GM18526 (cell line): Measurements from ENCODE around the gene TPRX1.

Source experiments
- POLR2A ChIP-seq: IDR thresholded peaks from 3 replicates; pipeline ENCODE4 v1.6.1; 2011; ENCODE audit not compliant: insufficient read length; ENCODE audit errors: extremely low read depth

The TPRX1 gene

DNA sequence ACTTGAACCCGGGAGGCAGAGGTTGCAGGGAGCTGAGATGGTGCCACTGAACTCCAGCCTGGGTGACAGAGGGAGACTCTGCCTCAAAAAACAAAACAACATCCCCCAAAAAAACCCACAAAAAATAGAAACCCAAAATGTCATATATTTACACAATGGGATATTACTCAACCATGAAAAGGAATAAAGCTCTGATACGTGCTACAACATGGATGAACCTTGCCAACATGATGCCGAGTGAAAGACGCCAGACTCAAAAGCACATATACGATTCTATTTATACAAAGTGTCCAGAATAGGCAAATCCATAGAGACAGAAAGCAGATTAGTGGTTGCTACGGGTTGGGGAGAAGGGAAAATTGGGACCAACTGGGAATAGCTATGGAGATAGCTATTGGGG is 2.1 kb upstream of the TPRX1 start:
- no peak for TF ChIP-seq POLR2A

DNA sequence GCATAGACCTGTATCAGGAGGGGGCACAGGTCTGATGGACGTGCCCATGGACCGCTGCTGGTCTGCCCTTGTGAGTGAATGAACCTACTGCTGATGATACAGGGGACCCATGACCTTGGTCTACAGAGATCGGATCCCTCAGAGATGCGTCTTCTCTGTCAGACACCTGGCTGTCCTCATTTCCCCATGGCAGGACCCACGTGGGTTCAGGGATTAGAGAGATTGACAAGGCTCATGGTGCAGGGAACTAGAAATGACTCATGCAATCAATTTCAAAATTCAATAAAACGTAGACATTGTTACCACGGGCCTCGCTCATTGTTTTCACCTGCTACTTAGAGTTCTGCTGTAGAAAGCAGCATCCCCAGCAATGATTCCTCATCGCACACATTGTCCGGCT is 962 bp upstream of the TPRX1 start:
- TF ChIP-seq POLR2A, result no peak

DNA sequence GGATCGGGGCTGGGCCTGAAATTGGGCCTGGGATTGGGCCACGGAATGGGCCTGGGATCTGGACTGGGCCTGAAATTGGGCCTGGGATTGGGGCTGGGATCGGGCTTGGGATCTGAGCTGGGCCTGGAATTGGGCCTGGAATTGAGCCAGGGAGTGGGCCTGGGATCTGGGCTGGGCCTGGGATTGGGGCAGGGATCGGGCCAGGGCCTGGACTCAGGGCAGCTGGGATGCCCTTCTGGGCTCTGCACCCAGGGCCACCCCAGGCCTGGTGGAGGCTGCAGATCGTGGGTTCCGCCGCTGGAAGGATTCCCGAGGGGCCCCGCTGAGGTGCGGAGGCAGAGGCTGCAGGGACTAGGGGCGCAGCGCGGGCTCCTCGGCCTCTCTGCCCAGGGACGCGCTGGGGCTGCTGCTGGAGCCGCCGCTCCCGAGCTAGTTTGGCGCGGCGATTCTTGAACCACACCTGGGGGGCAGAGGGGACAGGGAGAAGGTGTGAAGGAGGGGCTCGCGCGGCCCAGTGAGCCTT is 1.8 kb downstream of the TPRX1 start:
- TF ChIP-seq POLR2A, result no peak

DNA sequence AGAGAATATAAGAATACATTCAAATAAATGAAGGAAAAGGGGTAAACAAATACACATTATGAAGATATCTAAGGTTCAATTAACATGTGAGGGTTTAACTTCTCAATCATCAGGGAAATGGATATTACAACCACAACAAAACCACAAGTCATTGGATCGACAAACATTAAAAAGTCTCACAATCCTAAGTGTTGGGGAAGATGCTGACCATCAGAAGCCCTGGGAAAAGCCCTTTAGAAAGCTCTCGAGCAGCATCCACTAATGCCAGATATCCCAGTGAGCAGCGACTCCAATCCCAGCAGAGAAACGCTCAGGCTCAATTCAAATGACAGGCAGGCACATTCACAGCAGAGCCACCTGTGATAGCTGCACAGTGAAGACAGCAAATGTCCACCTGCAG is 3.1 kb downstream of the TPRX1 start:
- no peak for TF ChIP-seq POLR2A

DNA sequence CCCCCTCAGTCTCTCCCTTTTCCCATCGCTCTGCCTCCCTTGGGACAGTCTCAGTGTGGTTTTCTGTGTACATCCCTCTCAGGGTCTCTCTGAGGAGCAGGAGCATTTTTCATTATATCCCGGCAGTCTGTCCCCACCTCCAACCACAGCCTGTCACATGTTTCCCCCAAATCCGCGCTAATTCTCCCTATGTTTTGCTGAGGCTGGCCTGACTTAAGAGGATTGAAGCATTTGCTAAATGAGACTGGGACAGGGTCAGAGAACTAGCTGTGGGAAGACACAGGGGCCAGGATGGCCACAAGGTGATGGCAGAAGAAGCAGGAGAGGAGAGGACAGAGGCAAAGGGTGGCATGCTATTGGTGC is 5.5 kb downstream of the TPRX1 start:
- no peak for TF ChIP-seq POLR2A

DNA sequence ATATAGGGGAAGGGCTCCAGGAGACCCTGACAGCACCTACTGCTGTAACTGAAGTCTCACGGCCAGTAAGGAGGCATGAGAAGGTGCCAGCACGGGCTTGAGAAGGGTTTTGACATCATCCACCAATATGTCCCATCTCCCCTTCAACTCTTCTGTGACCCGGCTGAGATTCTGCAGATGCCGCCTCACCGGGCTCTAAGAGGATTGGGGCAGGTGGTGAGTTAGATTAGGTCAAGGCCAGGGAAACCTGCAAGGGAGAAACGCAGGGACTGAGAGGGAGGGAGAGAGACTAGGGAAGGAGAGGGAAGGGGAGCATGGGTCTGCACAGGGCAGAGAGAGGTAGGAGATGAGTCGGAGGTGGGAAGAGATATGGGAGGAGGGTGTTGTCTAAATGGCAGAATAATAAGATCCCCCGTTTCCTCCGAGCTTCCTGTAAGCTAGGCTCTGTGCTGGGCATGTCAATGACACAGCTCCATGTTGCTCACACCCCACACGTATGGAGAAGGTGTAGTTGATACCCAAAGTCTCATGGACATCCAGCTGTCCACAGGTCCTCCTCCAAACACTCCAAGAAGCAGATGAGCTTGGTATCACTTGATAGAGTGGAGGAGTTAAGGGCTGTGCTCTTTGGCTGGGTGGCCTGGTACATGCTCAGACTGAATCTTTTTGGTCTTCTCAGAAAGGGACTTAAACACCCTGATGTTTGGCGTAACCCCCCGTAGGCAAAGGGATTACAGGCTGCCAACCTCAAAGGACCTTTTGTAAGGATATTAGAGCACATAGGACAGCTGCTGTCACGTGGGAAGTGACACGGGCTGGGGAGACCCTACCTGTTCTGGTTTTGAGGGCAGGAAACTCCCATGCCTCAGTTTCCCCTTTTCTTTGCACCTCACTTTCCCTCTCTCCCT is 6.1 kb downstream of the TPRX1 start:
- TF ChIP-seq POLR2A, result no peak

DNA sequence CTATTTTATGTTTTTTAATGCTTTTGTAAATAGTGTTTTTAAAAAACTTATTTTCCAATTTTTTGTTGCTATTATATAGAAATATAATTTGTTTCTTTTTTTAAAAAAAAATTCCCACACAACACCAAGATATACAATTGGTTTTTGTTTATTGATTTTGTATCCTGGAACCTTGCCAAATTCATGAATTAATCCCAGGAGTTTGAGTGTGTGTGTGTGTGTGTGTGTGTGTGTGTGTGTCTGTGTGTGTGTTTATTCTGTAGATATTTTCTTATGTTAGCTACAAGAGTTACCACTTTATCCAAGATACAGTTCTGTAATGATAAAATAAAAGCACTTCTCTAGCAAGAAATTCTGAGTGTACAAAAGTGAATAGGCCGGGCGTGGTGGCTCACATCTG is 7.6 kb downstream of the TPRX1 start:
- no peak for TF ChIP-seq POLR2A

DNA sequence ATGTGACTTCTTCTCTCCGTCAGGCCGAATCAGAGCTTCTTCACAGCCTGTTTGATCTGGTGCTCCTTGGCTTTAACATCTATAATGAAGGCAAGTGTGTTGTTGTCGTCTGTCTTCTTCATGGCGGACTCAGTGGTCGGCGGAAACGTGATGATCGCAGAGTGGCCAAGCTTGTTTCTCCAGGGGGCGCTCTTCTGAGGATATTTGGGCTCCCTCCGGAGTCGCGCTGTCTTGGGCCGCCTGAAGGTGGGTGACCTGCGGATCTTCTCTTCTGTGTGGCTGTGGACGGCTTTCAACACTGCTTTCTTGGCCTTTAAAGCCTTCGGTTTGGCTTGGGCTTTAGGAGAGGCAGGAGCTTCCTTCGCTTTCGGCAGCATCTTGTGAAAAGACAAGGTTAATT is 9.8 kb downstream of the TPRX1 start:
- TF ChIP-seq POLR2A, result no peak

DNA sequence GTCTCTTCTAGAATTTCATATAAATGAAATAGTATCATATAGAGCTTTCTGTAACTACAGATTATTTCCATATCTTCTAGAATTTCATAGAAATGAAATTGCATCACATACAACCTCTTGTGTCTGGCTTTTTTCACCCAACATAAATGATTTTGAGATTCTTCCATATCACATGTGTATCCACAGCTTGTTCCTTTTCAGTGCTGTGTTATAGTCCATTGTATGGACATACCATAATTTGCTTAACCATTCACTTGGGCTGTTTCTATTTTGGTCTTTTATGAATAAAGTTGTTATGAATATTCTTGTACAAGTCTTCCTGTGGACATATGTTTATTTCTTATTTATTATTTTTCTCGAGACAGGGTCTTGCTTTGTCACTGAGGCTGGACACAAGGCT is 11.7 kb downstream of the TPRX1 start:
- TF ChIP-seq POLR2A, result no peak

DNA sequence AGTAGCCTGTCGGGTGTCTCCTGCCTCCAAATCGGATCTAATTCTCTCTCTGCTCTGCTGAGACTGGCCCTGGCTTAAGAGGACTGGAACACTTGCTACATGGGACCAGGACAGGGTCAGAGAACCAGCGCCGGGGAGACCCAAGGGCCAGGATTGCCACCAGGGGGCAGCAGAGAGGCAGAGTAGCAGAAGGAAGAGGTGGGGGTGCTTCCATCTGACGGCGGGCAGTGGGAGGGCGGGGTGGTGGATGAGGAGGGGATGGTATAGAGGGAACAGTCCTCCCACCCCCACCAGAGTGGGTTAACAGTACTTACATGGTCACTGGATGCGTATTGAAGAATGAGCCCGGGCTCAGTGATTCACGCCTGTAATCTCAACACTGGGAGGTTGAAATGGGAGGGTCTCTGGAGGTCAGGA is 13.9 kb downstream of the TPRX1 start:
- no peak for TF ChIP-seq POLR2A

DNA sequence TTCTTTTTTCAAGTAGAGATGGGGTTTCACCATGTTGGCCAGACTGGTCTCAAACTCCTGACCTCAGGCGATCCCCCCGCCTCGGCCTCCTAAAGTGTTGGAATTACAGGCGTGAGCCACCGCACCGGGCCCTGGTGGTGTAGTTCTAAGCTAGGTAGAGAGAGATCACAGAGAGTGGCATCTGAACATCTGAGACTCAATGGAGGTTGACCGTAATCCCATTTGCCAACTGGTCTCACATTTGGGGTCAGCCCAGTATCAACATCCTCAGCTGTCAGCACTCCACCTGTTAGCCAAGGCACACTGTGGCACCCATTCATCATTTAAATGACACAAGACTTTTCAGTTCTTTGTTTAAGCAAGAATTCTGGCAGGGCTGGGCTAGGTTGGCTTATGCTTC is 17.8 kb downstream of the TPRX1 start:
- TF ChIP-seq POLR2A, result no peak

DNA sequence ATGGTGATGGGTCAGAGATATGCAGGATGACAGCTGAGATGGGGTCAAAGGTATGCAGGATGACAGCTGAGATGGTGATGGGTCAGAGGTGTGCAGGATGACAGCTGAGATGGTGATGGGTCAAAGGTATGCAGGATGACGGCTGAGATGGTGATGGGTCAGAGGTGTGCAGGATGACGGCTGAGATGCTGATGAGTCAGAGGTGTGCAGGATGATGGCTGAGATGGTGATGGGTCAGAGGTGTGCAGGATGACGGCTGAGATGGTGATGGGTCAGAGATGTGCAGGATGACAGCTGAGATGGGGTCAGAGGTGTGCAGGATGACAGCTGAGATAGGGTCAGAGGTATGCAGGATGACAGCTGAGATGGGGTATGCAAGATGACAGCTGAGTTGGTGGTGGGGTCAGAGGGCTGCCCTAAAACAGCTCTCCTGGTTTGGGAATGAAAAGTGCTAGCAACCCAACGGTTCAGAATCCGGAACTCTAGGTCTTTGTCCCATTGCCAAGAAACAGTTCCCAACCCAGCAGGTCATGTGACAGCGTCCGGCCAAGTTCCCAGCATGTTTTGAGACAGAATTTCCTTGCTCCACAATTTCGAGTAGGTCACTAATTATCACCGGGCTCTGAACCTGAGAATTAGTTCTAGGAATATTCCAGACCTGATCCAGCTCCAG is 22.6 kb downstream of the TPRX1 start:
- no peak for TF ChIP-seq POLR2A

DNA sequence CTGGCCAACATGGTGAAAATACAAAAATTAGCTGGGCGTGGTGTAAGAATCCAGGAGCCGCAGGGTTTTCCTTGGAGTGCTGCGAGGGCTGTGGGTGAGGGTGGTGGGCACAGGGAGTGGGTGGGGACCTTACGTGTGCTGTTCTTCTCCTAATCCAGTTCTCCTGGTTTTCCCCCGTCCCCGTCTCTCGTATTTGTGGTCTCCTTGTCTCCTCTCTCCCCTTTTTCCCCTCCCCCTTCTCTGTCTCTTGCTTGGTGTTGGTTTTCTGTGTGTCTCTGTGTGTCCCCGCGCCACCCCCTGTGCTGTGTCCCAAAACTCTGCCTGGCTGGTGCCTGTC is 24.2 kb downstream of the TPRX1 start:
- no peak for TF ChIP-seq POLR2A

DNA sequence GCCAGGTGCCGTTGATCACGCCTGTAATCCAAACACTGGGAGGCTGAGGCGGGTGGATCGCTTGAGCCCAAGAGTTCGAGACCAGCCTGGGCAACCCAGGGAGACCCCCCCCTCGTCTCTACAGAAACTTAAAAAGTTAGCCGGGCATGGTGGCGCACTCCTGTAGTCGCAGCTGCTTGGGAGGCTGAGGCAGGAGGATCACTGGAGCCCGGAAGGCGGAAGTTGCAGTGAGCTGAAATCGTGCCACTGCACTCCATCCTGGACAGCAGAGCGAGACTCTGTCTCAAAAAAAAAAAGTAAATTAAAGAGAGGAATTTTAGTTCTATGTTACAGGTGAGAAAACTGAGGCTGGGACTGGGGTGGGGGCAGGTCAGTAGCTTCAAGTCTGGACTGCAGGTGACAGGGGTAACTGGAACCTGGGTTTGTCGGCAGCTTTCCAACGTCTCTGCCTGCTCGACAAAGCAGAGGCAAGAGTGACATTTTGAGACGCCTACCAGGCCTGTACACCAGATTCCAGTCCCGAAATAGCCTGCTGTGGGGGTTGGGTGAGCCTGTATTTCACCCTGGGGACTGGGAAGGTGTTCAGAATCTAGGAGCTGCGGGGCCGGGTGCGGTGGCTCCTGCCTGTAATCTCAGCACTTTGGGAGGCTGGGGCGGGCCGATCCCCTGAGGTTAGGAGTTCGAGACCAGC is 24.7 kb downstream of the TPRX1 start:
- no peak for TF ChIP-seq POLR2A

DNA sequence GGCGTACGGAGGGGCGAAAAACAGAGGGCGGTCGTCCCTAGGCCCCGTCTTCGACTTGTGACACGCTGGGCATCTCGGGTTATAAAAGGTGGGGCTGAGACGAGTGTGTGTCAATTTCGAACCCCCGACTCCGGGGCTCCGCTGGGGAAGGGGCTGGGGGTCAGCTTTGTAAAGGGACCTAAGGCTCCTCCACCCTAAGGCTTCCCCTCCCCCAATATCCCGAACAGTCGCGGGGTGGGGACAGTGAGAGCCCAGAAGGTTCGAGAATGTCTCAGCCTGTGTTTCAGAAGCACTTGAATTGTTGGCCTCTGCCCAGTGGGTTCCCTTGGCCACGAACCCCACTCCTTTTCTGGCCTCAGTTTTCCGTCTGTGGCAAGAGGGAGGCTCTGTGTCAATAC is 25.4 kb downstream of the TPRX1 start:
- TF ChIP-seq POLR2A, result no peak
